ENCODE results near the gene RGS9. TPM values are rescaled to one million over a fixed set of nuclear protein-coding genes. Genes with fewer than 3 reads are reported as not detected.

The RGS9 gene
- total and polyA plus RNA-seq, 2 of the 13 experiments (the other 11 are each of a cell fraction or from before 2014, with no cell fraction given): 0.44 to 0.74 TPM

GRCh38 chr17:65172496-65173136 lies 35.4 kb downstream of the RGS9 start (continued):
- TF ChIP-seq MXD1 (CRISPR knock-in tag; IDR thresholded peaks at IDR 0.05) (no peak), ZNF331 (CRISPR knock-in tag; IDR thresholded peaks at IDR 0.05) (no peak), ZNF788 (CRISPR knock-in tag; IDR thresholded peaks at IDR 0.05; ENCODE audit: borderline replicate concordance) (no peak), U2AF1 (optimal IDR thresholded peaks at IDR 0.05; ENCODE audit: low read depth, low read length) (no peak), NAIF1 (CRISPR knock-in tag; IDR thresholded peaks at IDR 0.05; ENCODE audit: borderline replicate concordance) (no peak)

DNA sequence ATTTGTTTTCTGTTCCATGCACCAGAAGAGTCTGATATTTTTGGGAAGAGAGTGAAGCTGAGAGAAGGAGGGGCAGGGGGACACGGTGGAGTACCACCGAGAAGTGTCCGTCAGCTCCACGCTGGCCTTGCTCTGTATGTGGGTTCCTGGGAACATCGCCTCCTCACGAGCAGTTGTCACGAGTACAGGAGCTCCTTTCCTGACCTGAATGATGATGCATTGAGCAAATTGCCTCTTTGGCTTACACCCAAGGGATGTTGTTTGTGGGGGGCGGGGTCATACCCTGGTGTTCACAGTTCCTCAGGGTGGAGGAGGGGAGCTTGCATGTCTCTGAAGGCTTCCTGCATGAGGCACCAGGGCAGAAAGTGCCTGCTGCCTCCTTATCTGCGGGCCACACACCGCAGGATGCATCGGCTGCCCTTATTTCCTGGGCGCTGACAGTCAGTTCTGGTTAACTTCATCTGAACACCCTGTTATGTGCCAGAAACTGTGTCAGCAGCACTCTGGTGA lies 36.2 kb downstream of the RGS9 start:
- TF ChIP-seq ZNF616 (CRISPR knock-in tag; IDR thresholded peaks at IDR 0.05; ENCODE audit: low read depth) (no peak), NBN (conservative IDR thresholded peaks at IDR 0.05) (no peak), ZKSCAN8 (CRISPR knock-in tag; IDR thresholded peaks at IDR 0.05; ENCODE audit: borderline replicate concordance) (no peak), ZNF781 (CRISPR knock-in tag; IDR thresholded peaks at IDR 0.05; ENCODE audit: borderline replicate concordance, not compliant biosample characterization) (no peak), ZFP90 (CRISPR knock-in tag; IDR thresholded peaks at IDR 0.05; ENCODE audit: borderline replicate concordance) (no peak), NFKB2 (CRISPR knock-in tag; IDR thresholded peaks at IDR 0.05; ENCODE audit: borderline replicate concordance) (no peak), ZFY (CRISPR knock-in tag; IDR thresholded peaks at IDR 0.05) (no peak), ETS1 (CRISPR knock-in tag; IDR thresholded peaks at IDR 0.05) (no peak)
- TF ChIP-seq, protein P1, sequence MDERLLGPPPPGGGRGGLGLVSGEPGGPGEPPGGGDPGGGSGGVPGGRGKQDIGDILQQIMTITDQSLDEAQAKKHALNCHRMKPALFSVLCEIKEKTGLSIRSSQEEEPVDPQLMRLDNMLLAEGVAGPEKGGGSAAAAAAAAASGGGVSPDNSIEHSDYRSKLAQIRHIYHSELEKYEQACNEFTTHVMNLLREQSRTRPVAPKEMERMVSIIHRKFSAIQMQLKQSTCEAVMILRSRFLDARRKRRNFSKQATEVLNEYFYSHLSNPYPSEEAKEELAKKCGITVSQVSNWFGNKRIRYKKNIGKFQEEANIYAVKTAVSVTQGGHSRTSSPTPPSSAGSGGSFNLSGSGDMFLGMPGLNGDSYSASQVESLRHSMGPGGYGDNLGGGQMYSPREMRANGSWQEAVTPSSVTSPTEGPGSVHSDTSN (CRISPR knock-in tag; IDR thresholded peaks at IDR 0.05): no peak
- no TSS peak for BruUV-seq (replicated peaks)
- ChIA-PET POLR2A (no interaction called here), CTCF (ENCODE audit: low intra/inter-chr PET ratio, low total read pairs) (no interaction called here)
- FAIRE-seq (no peak), ATAC-seq (peak; percentile 26; the same call in 1 of the 3 replicates), DNase-seq (ENCODE audit: low spot score) (no peak)
- Histone ChIP-seq H4K20me1 (ENCODE audit: insufficient read depth, low read length) (no peaks in the 10 kb centered on the region), H3K9ac (ENCODE audit: insufficient read depth, low read depth, low read length) (no peak overlapping the region), H3K36me3 (replicated peaks in 1 of 2; ENCODE audit: control insufficient read depth in 1 of 2, insufficient read depth in 2 of 2, low read length in 2 of 2) (no peaks in the 10 kb centered on the region), H3K27me3 (ENCODE audit: control insufficient read depth in 1 of 2, insufficient read depth in 2 of 2, low read length in 2 of 2) (peaks cover 0 to 14% of the 10 kb centered on the region in 2 experiments; a peak in 1 of 5 replicates), H3K9me3 (ENCODE audit: low read length) (no peaks in the 10 kb centered on the region), H3K4me3 (replicated peaks in 1 of 3; ENCODE audit: insufficient read depth in 1 of 3, low read depth in 2 of 3, low read length in 3 of 3) (no peak overlapping the region), H2AFZ (ENCODE audit: low read length) (no peak overlapping the region), H3K79me2 (ENCODE audit: insufficient read depth, low read length) (no peaks in the 10 kb centered on the region), H3K4me1 (ENCODE audit: insufficient read depth, low read length) (no peaks in the 10 kb centered on the region), H3K27ac (ENCODE audit: extremely low read length, insufficient read depth, low read length) (no peak overlapping the region), H3K4me2 (ENCODE audit: low read depth, low read length) (no peak overlapping the region)
- WGBS (ENCODE audit: low lambda C conversion rate): 30% methylated on average over 9 of the region's 12 CpGs
- in situ Hi-C loops (cut with HindIII; ENCODE audit: extremely low pct_ligation_motif_present, low pct_unique_long_range_greater_than_20kb) (no loop called here), intact Hi-C loops (cut with micrococcal nuclease; ENCODE audit: unreplicated experiment) (no loop called here)

Measured in HepG2 (cell line).